Activated naive CD8-positive, alpha-beta T cell (primary cell): ENCODE results near the gene KCTD1.

Experiments used
- H3K27ac Mint-ChIP-seq: one replicate; pipeline ENCODE4 v1.8.0; 2021; ENCODE audit warnings: mixed read lengths
- H3K27me3 Mint-ChIP-seq: one replicate; pipeline ENCODE4 v1.8.0; 2021; ENCODE audit warnings: mixed read lengths
- H3K36me3 Mint-ChIP-seq: one replicate; pipeline ENCODE4 v1.8.0; 2021; ENCODE audit warnings: mixed read lengths
- H3K4me1 Mint-ChIP-seq: one replicate; pipeline ENCODE4 v1.8.0; 2021; ENCODE audit warnings: low read depth, mixed read lengths
- H3K4me3 Mint-ChIP-seq: one replicate; pipeline ENCODE4 v1.8.0; 2021; ENCODE audit warnings: mild to moderate bottlenecking, mixed read lengths
- H3K9me3 Mint-ChIP-seq: one replicate; pipeline ENCODE4 v1.8.0; 2021; ENCODE audit warnings: low read depth, mixed read lengths

The KCTD1 gene

GRCh38 chr18:26406854-26407517, 141.4 kb downstream of the KCTD1 start:
- Mint-ChIP-seq H3K27me3 (no peaks in the 10 kb centered on the region), H3K9me3 (no peaks in the 10 kb centered on the region), H3K27ac (no peak overlapping the region), H3K36me3 (peaks cover 4% of the 10 kb centered on the region), H3K4me1 (no peaks in the 10 kb centered on the region), H3K4me3 (no peak overlapping the region)

GRCh38 chr18:26406324-26406723, 142.0 kb downstream of the KCTD1 start:
- Mint-ChIP-seq H3K27me3 (no peaks in the 10 kb centered on the region), H3K4me3 (no peak overlapping the region), H3K9me3 (no peaks in the 10 kb centered on the region), H3K27ac (no peak overlapping the region), H3K4me1 (no peaks in the 10 kb centered on the region), H3K36me3 (peaks cover 4% of the 10 kb centered on the region)

DNA sequence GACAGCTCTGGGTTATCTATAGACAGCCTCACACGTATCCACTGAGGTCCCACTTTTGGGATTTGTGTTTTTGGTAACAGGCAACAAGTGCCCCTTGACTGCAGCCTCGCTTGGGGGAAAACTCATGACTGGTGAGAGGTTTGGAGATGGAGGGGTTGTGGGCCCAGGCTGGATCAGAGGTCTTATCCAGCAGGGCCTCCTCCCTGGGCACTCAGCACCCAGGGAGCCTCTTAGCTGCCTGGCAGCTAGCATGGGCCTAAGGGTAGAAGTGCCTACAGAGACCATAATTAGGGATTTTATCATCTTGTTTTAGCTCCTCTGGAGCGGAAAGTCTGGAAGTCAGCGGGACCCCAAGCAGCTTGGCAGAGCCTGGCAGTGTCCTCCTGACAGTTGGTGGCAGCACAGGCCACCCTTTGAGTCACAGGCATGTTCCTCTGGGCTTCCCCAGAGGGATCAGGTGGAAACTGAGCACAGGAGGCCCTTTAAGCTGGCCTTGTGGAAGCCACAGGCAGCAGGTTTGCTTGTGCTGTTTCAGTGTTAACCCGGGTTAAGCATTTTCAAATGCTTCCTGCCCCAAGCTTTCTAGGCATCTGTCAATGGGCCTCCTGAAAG, 143.1 kb downstream of the KCTD1 start:
- Mint-ChIP-seq H3K36me3 (peaks cover 4% of the 10 kb centered on the region), H3K4me3 (no peak overlapping the region), H3K9me3 (no peaks in the 10 kb centered on the region), H3K27ac (no peak overlapping the region), H3K4me1 (no peaks in the 10 kb centered on the region), H3K27me3 (no peaks in the 10 kb centered on the region)
